Endodermal cell (in vitro differentiated cells): ENCODE data around the gene ZBTB37. TPM values are rescaled to one million over a fixed set of nuclear protein-coding genes. Genes with fewer than 3 reads are reported as not detected.
"Not testable (repeated sequence)": the region's sequence is repeated elsewhere in the genome, so short reads cannot be mapped to it uniquely, and the experiment has no call there.

Experiments
- DNase-seq: peaks from one replicate; pipeline ENCODE4 v3.0.0-alpha.2; 2017
- H3K27ac ChIP-seq: 2 replicates; pipeline ENCODE4 v1.5.1; 2013; ENCODE audit warnings: mild to moderate bottlenecking, low read depth, low read length, moderate library complexity
- H3K27me3 ChIP-seq: 2 replicates; pipeline ENCODE4 v1.6.1; 2013; ENCODE audit warnings: mild to moderate bottlenecking, low read length, moderate library complexity; ENCODE audit not compliant: insufficient read depth, control insufficient read depth, poor library complexity, severe bottlenecking
- H3K36me3 ChIP-seq: 2 replicates; pipeline ENCODE4 v1.7.0; 2013; ENCODE audit warnings: mild to moderate bottlenecking, low read length, moderate library complexity; ENCODE audit not compliant: control insufficient read depth, insufficient read depth
- H3K4me1 ChIP-seq: one replicate; pipeline ENCODE4 v1.7.0; 2013; ENCODE audit warnings: low read length; ENCODE audit not compliant: control insufficient read depth, insufficient read depth
- H3K4me3 ChIP-seq: 2 replicates; pipeline ENCODE4 v1.5.1; 2013; ENCODE audit warnings: mild to moderate bottlenecking, low read length, moderate library complexity
- H3K9ac ChIP-seq: 2 replicates; pipeline ENCODE4 v1.6.1; 2013; ENCODE audit warnings: mild to moderate bottlenecking, low read length, moderate library complexity; ENCODE audit not compliant: poor library complexity, severe bottlenecking; ENCODE audit errors: extremely low read depth
- H3K9me3 ChIP-seq: 2 replicates; pipeline ENCODE4 v1.6.1; 2013; ENCODE audit warnings: mild to moderate bottlenecking, low read length, moderate library complexity; ENCODE audit not compliant: control insufficient read depth
- H3K27ac Mint-ChIP-seq: 2 replicates; pipeline ENCODE4 v1.8.0; 2020; ENCODE audit warnings: mixed read lengths
- H3K27me3 Mint-ChIP-seq: 2 replicates; pipeline ENCODE4 v1.8.0; 2021; ENCODE audit warnings: mild to moderate bottlenecking, mixed read lengths; ENCODE audit not compliant: insufficient read depth
- H3K36me3 Mint-ChIP-seq: 2 replicates; pipeline ENCODE4 v1.8.0; 2020; ENCODE audit warnings: low read depth, mixed read lengths
- H3K4me1 Mint-ChIP-seq: 2 replicates; pipeline ENCODE4 v1.8.0; 2020; ENCODE audit warnings: mixed read lengths
- H3K4me3 Mint-ChIP-seq: 2 replicates; pipeline ENCODE4 v1.8.0; 2020; ENCODE audit warnings: mild to moderate bottlenecking, moderate library complexity, mixed read lengths
- H3K9me3 Mint-ChIP-seq: 2 replicates; pipeline ENCODE4 v1.8.0; 2020; ENCODE audit warnings: mild to moderate bottlenecking, mixed read lengths
- CTCF ChIP-seq: fragments of 200-600 bp; sonication (generic); conservative IDR thresholded peaks from 2 replicates; pipeline ENCODE4 v1.5.0; 2021; ENCODE audit warnings: antibody characterized with exemption, mild to moderate bottlenecking
- WGBS, 2 experiments: methylation state at CpG; one replicate each; pipeline versions ENCODE4 v1.1.5 to v1.1.7; 2013; ENCODE audit warnings: missing lambda C conversion rate in 2 of 2, mixed read lengths in 1 of 2; ENCODE audit not compliant: insufficient coverage in 1 of 2, insufficient read length in 1 of 2; 5-methylcytosine and 5-hydroxymethylcytosine counted together
- total RNA-seq, 2 donors: library from RNA; stranded (reverse); fragmentation: NEBNext Ultra II Directional in 1 of 2; extraction: Animal tissue kit (Norgen Biotek cat#: 25700) in 1 of 2; gene quantifications; 2 replicates in 1 of 2; 3 replicates in 1 of 2; pipeline ENCODE4 v1.2.1, GENCODE V29; 2021

Gene ZBTB37
- total RNA-seq, 2 donors from 2014 or later = 17.4 to 24.2 TPM

- Mint-ChIP-seq H3K27me3 (no peaks in the 10 kb centered on the region), H3K9me3 (peaks cover 1% of the 10 kb centered on the region), H3K4me1 (no peaks in the 10 kb centered on the region), H3K4me3 (no peak overlapping the region), H3K36me3 (peaks cover 55% of the 10 kb centered on the region), H3K27ac (no peak overlapping the region)
- H3K4me3 ChIP-seq = no peak overlapping the region
- H3K4me1 ChIP-seq = no peaks in the 10 kb centered on the region
- no peak overlapping the region for H3K9ac ChIP-seq
- TF ChIP-seq CTCF = no peak
- 95 to 100% methylated on average over 3 to 4 of the region's 5 CpGs for WGBS, 2 experiments
- no peak for DNase-seq
- H3K36me3 ChIP-seq = peaks cover 58% of the 10 kb centered on the region
- H3K27me3 ChIP-seq = no peaks in the 10 kb centered on the region
- no peak overlapping the region for H3K27ac ChIP-seq
- H3K9me3 ChIP-seq = no peaks in the 10 kb centered on the region
Observed at GRCh38 chr1:173876732-173877131, 8.6 kb downstream of the ZBTB37 start.

GRCh38 chr1:173878251-173878650 is 10.1 kb downstream of the ZBTB37 start:
- Histone ChIP-seq H3K9ac (no peak overlapping the region), H3K9me3 (no peaks in the 10 kb centered on the region), H3K27me3 (no peaks in the 10 kb centered on the region), H3K4me3 (no peak overlapping the region), H3K4me1 (no peaks in the 10 kb centered on the region), H3K36me3 (peaks cover 49% of the 10 kb centered on the region), H3K27ac (no peak overlapping the region)
- no peak for DNase-seq
- H3K4me3 Mint-ChIP-seq = no peak overlapping the region
- no peak for TF ChIP-seq CTCF
- no peak overlapping the region for H3K27ac Mint-ChIP-seq
- H3K36me3 Mint-ChIP-seq = peaks cover 49% of the 10 kb centered on the region
- peaks cover 1% of the 10 kb centered on the region for H3K9me3 Mint-ChIP-seq
- no peaks in the 10 kb centered on the region for H3K4me1 Mint-ChIP-seq
- no peaks in the 10 kb centered on the region for H3K27me3 Mint-ChIP-seq

- not testable (repeated sequence) for H3K9me3 Mint-ChIP-seq, H3K9me3 ChIP-seq, DNase-seq, H3K4me1 Mint-ChIP-seq, H3K4me3 ChIP-seq, H3K4me3 Mint-ChIP-seq, H3K27ac ChIP-seq, H3K27me3 ChIP-seq, H3K27me3 Mint-ChIP-seq, H3K27ac Mint-ChIP-seq, H3K9ac ChIP-seq, H3K4me1 ChIP-seq
- H3K36me3 ChIP-seq = peaks cover 42% of the 10 kb centered on the region
- peaks cover 33% of the 10 kb centered on the region for H3K36me3 Mint-ChIP-seq
- WGBS, 2 experiments = 91 to 100% methylated on average over 2 to 3 of the region's 4 CpGs
Observed at GRCh38 chr1:173881117-173881516, 12.9 kb downstream of the ZBTB37 start.

- Mint-ChIP-seq H3K27me3 (no peaks in the 10 kb centered on the region), H3K9me3 (peaks cover 1% of the 10 kb centered on the region), H3K36me3 (peaks cover 31% of the 10 kb centered on the region), H3K4me1 (no peaks in the 10 kb centered on the region), H3K4me3 (no peak overlapping the region), H3K27ac (peak overlapping the region; percentile 55)
- Histone ChIP-seq H3K9ac (no peak overlapping the region), H3K27ac (no peak overlapping the region), H3K9me3 (no peaks in the 10 kb centered on the region), H3K27me3 (no peaks in the 10 kb centered on the region), H3K36me3 (peaks cover 46% of the 10 kb centered on the region), H3K4me3 (no peak overlapping the region), H3K4me1 (no peaks in the 10 kb centered on the region)
- 92 to 94% methylated on average over 4 to 5 of the region's 5 CpGs for WGBS, 2 experiments
- no peak for DNase-seq
- TF ChIP-seq CTCF = no peak
Observed at GRCh38 chr1:173884701-173885100, 16.5 kb downstream of the ZBTB37 start.
